HepG2 (cell line): Measurements from ENCODE around the gene MYH7. TPM values are rescaled to one million over a fixed set of nuclear protein-coding genes. Genes with fewer than 3 reads are reported as not detected.

Experiments
- ASH2L ChIP-seq: fragments of 300-600, 200-600 bp; sonication (generic); IDR thresholded peaks from 2 replicates; pipeline ENCODE4 v1.7.0; 2017; ENCODE audit warnings: low read depth, mild to moderate bottlenecking, moderate library complexity, mixed read lengths, low read length; ENCODE audit not compliant: insufficient read length
- FLYWCH1 ChIP-seq: sonication (generic); formaldehyde crosslinking; IDR thresholded peaks from 2 replicates; pipeline ENCODE4 v1.8.1; 2023; ENCODE audit warnings: mild to moderate bottlenecking, missing genetic modification reagents
- FOXP1 ChIP-seq, 2 experiments: fragments of 450-650 bp in 1 of 2; IDR thresholded peaks; 2 replicates each; pipeline ENCODE4 v1.6.1; 2017 to 2018; ENCODE audit warnings: antibody characterized with exemption in 1 of 2
- HNRNPUL1 ChIP-seq: fragments of 200-400 bp; formaldehyde crosslinking; IDR thresholded peaks from 2 replicates; pipeline ENCODE4 v1.6.1; 2017; ENCODE audit warnings: low read depth, mild to moderate bottlenecking, low read length, moderate library complexity
- JDP2 ChIP-seq: sonication (generic); formaldehyde crosslinking; IDR thresholded peaks from 2 replicates; pipeline ENCODE4 v1.8.1; 2022; ENCODE audit warnings: missing genetic modification reagents, borderline replicate concordance
- KDM5A ChIP-seq: fragments of 200-600 bp; sonication (generic); IDR thresholded peaks from 2 replicates; pipeline ENCODE4 v1.7.0; 2018; ENCODE audit warnings: antibody characterized with exemption, mild to moderate bottlenecking, low read length, borderline replicate concordance
- KMT2B ChIP-seq: IDR thresholded peaks from 2 replicates; pipeline ENCODE4 v1.6.1; 2016; ENCODE audit warnings: missing genetic modification reagents, missing compliant biosample characterization
- MED13 ChIP-seq: sonication (generic); formaldehyde crosslinking; IDR thresholded peaks from 2 replicates; pipeline ENCODE4 v1.5.0; 2020; ENCODE audit warnings: missing genetic modification reagents
- MLLT10 ChIP-seq: sonication (generic); formaldehyde crosslinking; IDR thresholded peaks from 2 replicates; pipeline ENCODE4 v1.4.0; 2020; ENCODE audit warnings: missing genetic modification reagents
- MTF2 ChIP-seq: sonication (generic); formaldehyde crosslinking; IDR thresholded peaks from 2 replicates; pipeline ENCODE4 v1.5.0; 2020; ENCODE audit warnings: missing genetic modification reagents, borderline replicate concordance
- NFE2 ChIP-seq: sonication (generic); formaldehyde crosslinking; IDR thresholded peaks from 2 replicates; pipeline ENCODE4 v1.4.0; 2020; ENCODE audit warnings: missing genetic modification reagents
- NR3C1 ChIP-seq: sonication (generic); formaldehyde crosslinking; IDR thresholded peaks from 2 replicates; pipeline ENCODE4 v1.4.0; 2020; ENCODE audit warnings: missing genetic modification reagents
- SIN3B ChIP-seq: fragments of 150-350 bp; IDR thresholded peaks from 2 replicates; pipeline ENCODE4 v1.6.1; 2014; ENCODE audit warnings: low read length
- SRY ChIP-seq: sonication (generic); formaldehyde crosslinking; IDR thresholded peaks from 2 replicates; pipeline ENCODE4 v1.8.0; 2022; ENCODE audit warnings: mild to moderate bottlenecking, missing genetic modification reagents
- THAP11 ChIP-seq: IDR thresholded peaks from 2 replicates; pipeline ENCODE4 v1.6.1; 2016; ENCODE audit warnings: missing biosample characterization, missing genetic modification reagents
- XRCC5 ChIP-seq: fragments of 200-400 bp; formaldehyde crosslinking; optimal IDR thresholded peaks from 2 replicates; pipeline ENCODE3; 2017; ENCODE audit warnings: mild to moderate bottlenecking, low read length
- ZBTB7A ChIP-seq: sonication (generic); formaldehyde crosslinking; IDR thresholded peaks from 2 replicates; pipeline ENCODE4 v1.8.0; 2022; ENCODE audit warnings: mild to moderate bottlenecking, missing genetic modification reagents
- ZNF160 ChIP-seq: sonication (generic); formaldehyde crosslinking; IDR thresholded peaks from 2 replicates; pipeline ENCODE4 v1.8.0; 2022; ENCODE audit warnings: mild to moderate bottlenecking, inconsistent platforms, missing genetic modification reagents
- ZNF24 ChIP-seq: fragments of 450-650 bp; IDR thresholded peaks from 2 replicates; pipeline ENCODE4 v1.6.1; 2017; ENCODE audit warnings: antibody characterized with exemption, mild to moderate bottlenecking
- ZNF317 ChIP-seq: sonication (generic); formaldehyde crosslinking; IDR thresholded peaks from 2 replicates; pipeline ENCODE4 v1.5.0; 2020; ENCODE audit warnings: mild to moderate bottlenecking, missing genetic modification reagents
- ZNF343 ChIP-seq: sonication (generic); formaldehyde crosslinking; IDR thresholded peaks from 2 replicates; pipeline ENCODE4 v1.4.0; 2020; ENCODE audit warnings: mild to moderate bottlenecking, missing genetic modification reagents
- ZNF703 ChIP-seq: sonication (generic); formaldehyde crosslinking; IDR thresholded peaks from 2 replicates; pipeline ENCODE4 v1.5.1; 2020; ENCODE audit warnings: missing genetic modification reagents, mild to moderate bottlenecking, moderate library complexity, borderline replicate concordance
- ZNF724P ChIP-seq: sonication (generic); formaldehyde crosslinking; IDR thresholded peaks from 2 replicates; pipeline ENCODE4 v1.8.0; 2022; ENCODE audit warnings: missing genetic modification reagents, borderline replicate concordance
- ZNF792 ChIP-seq: IDR thresholded peaks from 2 replicates; pipeline ENCODE4 v1.6.1; 2016
- polyA plus RNA-seq, 8 experiments: library from polyadenylated mRNA; depleted of rRNA in 3 of 8; stranded (reverse) in 7 of 8; unstranded in 1 of 8; fragments of >200 nt; fragmentation: Illumina TruSeq in 4 of 8; extraction: Trizol in 4 of 8; gene quantifications; 2 replicates each; pipeline versions ENCODE4 v1.2.1 to v1.2.3, GENCODE V29; 2011 to 2016; ENCODE audit warnings: low read depth in 4 of 8, missing spikeins in 1 of 8, mixed read lengths in 1 of 8; ENCODE audit not compliant: insufficient read depth in 1 of 8
- total RNA-seq, 5 experiments: library from RNA; depleted of rRNA; stranded (reverse); fragments of >200 nt; fragmentation: Illumina TruSeq; extraction: Trizol; gene quantifications; 2 replicates each; pipeline ENCODE4 v1.2.3, GENCODE V29; 2016; ENCODE audit warnings: low read depth in 1 of 5
- TF ChIP-seq, protein P1 (sequence below): sonication (generic); formaldehyde crosslinking; conservative IDR thresholded peaks from 2 replicates; pipeline ENCODE4 v1.8.0; 2022; ENCODE audit warnings: missing genetic modification reagents
- TF ChIP-seq, protein P2 (sequence below): IDR thresholded peaks from 2 replicates; pipeline ENCODE4 v1.6.1; 2016
- TF ChIP-seq, protein P3 (sequence below): sonication (generic); formaldehyde crosslinking; IDR thresholded peaks from 2 replicates; pipeline ENCODE4 v1.5.1; 2020; ENCODE audit warnings: mild to moderate bottlenecking, missing genetic modification reagents

MYH7 gene
- total and polyA plus RNA-seq, 2 of the 13 experiments (the other 11 are each of a cell fraction or from before 2014, with no cell fraction given): 0.04 TPM; not detected in 1

DNA sequence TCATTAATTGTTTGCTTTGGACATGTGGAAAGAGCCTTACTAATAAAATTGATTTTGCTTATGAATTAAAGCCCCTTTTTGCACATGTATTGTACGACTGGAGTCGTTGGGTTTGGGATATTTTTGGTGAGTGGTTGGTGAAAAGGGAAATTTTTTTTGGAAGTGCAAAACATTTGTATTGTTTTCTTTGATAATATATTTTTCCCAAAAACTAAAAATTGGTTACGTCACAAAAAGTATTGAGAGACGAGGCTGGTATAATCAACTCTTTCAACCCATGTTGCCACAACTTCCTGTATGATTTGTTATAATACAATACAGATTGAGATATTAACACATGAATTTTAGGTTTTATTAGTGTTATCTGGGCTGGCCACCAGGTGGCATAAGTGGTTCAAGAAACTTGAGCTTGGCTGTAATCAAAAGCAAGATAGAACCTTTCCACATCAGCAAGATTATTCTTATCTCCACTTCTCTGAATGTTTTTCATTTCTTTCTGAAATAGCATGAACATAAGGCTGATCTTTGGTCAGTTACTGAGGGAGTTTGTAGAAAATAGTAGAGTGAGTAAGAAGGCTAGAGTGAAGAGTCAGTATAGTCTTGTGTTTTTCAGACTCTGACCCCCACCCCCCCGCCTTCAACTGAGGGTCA, 42.8 kb upstream of the MYH7 start (continued):
- TF ChIP-seq, protein P1, sequence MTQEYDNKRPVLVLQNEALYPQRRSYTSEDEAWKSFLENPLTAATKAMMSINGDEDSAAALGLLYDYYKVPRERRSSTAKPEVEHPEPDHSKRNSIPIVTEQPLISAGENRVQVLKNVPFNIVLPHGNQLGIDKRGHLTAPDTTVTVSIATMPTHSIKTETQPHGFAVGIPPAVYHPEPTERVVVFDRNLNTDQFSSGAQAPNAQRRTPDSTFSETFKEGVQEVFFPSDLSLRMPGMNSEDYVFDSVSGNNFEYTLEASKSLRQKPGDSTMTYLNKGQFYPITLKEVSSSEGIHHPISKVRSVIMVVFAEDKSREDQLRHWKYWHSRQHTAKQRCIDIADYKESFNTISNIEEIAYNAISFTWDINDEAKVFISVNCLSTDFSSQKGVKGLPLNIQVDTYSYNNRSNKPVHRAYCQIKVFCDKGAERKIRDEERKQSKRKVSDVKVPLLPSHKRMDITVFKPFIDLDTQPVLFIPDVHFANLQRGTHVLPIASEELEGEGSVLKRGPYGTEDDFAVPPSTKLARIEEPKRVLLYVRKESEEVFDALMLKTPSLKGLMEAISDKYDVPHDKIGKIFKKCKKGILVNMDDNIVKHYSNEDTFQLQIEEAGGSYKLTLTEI: no peak
- no peak for TF ChIP-seq MED13 (CRISPR knock-in tag)
- no peak for TF ChIP-seq FLYWCH1 (CRISPR knock-in tag)
- TF ChIP-seq KDM5A: peak; percentile 19; the same call in 1 of the 2 replicates
- no peak for TF ChIP-seq ZBTB7A
- TF ChIP-seq THAP11: peak; percentile 67
- no peak for TF ChIP-seq FOXP1 (IDR thresholded peaks at IDR 0.05)
- no peak for TF ChIP-seq FOXP1 (CRISPR knock-in tag; IDR thresholded peaks at IDR 0.05)
- TF ChIP-seq MLLT10: no peak
- 0 out of 2 replicates have a peak, but pooled peaks have one; percentile 47 for TF ChIP-seq SIN3B
- TF ChIP-seq ASH2L: no peak
- TF ChIP-seq ZNF24: 0 out of 2 replicates have a peak, but pooled peaks have one; percentile 14
- no peak for TF ChIP-seq ZNF317
- no peak for TF ChIP-seq ZNF343 (CRISPR knock-in tag)
- TF ChIP-seq ZNF703 (CRISPR knock-in tag): no peak
- no peak for TF ChIP-seq NR3C1
- TF ChIP-seq NFE2 (CRISPR knock-in tag): no peak
- TF ChIP-seq KMT2B: peak; percentile 41; the same call in 1 of the 2 replicates
- TF ChIP-seq, protein P2, sequence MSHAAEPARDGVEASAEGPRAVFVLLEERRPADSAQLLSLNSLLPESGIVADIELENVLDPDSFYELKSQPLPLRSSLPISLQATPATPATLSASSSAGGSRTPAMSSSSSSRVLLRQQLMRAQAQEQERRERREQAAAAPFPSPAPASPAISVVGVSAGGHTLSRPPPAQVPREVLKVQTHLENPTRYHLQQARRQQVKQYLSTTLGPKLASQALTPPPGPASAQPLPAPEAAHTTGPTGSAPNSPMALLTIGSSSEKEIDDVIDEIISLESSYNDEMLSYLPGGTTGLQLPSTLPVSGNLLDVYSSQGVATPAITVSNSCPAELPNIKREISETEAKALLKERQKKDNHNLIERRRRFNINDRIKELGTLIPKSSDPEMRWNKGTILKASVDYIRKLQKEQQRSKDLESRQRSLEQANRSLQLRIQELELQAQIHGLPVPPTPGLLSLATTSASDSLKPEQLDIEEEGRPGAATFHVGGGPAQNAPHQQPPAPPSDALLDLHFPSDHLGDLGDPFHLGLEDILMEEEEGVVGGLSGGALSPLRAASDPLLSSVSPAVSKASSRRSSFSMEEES (CRISPR knock-in tag): no peak
- no peak for TF ChIP-seq XRCC5
- TF ChIP-seq, protein P3, sequence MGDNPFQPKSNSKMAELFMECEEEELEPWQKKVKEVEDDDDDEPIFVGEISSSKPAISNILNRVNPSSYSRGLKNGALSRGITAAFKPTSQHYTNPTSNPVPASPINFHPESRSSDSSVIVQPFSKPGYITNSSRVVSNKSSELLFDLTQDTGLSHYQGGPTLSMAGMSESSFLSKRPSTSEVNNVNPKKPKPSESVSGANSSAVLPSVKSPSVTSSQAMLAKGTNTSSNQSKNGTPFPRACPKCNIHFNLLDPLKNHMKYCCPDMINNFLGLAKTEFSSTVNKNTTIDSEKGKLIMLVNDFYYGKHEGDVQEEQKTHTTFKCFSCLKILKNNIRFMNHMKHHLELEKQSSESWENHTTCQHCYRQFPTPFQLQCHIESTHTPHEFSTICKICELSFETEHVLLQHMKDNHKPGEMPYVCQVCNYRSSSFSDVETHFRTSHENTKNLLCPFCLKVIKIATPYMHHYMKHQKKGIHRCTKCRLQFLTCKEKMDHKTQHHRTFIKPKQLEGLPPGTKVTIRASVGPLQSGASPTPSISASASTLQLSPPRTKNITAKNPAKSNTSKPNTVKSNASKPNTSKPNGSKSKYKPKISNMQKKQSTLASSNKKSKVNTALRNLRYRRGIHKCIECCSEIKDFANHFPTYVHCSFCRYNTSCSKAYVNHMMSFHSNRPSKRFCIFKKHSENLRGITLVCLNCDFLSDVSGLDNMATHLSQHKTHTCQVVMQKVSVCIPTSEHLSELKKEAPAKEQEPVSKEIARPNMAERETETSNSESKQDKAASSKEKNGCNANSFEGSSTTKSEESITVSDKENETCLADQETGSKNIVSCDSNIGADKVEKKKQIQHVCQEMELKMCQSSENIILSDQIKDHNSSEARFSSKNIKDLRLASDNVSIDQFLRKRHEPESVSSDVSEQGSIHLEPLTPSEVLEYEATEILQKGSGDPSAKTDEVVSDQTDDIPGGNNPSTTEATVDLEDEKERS (CRISPR knock-in tag): no peak
- 0 out of 2 replicates have a peak, but pooled peaks have one; percentile 47 for TF ChIP-seq MTF2
- TF ChIP-seq HNRNPUL1: no peak
- no peak for TF ChIP-seq ZNF792 (CRISPR knock-in tag)
- no peak for TF ChIP-seq ZNF160 (CRISPR knock-in tag)
- no peak for TF ChIP-seq ZNF724P (CRISPR knock-in tag)
- no peak for TF ChIP-seq SRY (CRISPR knock-in tag)
- TF ChIP-seq JDP2 (CRISPR knock-in tag): no peak
